NCI-H146 (cell line): ENCODE data around the gene CCDC97.
A peak's percentile ranks its signal among the peaks of the same experiment; 100 is the strongest.

ENCODE experiments used
- DNase-seq: peaks from one replicate; lab custom pipeline; 2025; lab: John Stamatoyannopoulos, UW

CCDC97 gene

GRCh38 chr19:41298348-41298964 lies 11.5 kb upstream of the CCDC97 start:
- DNase-seq: no peak

GRCh38 chr19:41299046-41299754 lies 10.8 kb upstream of the CCDC97 start:
- no peak for DNase-seq

GRCh38 chr19:41299755-41300089 lies 10.2 kb upstream of the CCDC97 start:
- DNase-seq: no peak

- no peak for DNase-seq
Observed at GRCh38 chr19:41300555-41300954, 9.4 kb upstream of the CCDC97 start.

- DNase-seq: no peak
Observed at GRCh38 chr19:41302624-41303351, 7.2 kb upstream of the CCDC97 start.

GRCh38 chr19:41303954-41304353 lies 6.0 kb upstream of the CCDC97 start:
- no peak for DNase-seq

- DNase-seq: no peak
Observed at GRCh38 chr19:41304706-41305483, 5.1 kb upstream of the CCDC97 start.

- DNase-seq: no peak
Observed at GRCh38 chr19:41305927-41306793, 3.8 kb upstream of the CCDC97 start.

GRCh38 chr19:41307090-41307875 lies 2.7 kb upstream of the CCDC97 start:
- DNase-seq: no peak

GRCh38 chr19:41307954-41308449 lies 2.0 kb upstream of the CCDC97 start:
- no peak for DNase-seq

GRCh38 chr19:41308450-41309179 lies 1.4 kb upstream of the CCDC97 start:
- DNase-seq: peak; percentile 75

- DNase-seq: no peak
Observed at GRCh38 chr19:41309180-41310032, 566 bp upstream of the CCDC97 start.

- DNase-seq: no peak
Observed at GRCh38 chr19:41311072-41311471, 1.1 kb downstream of the CCDC97 start.

- no peak for DNase-seq
Observed at GRCh38 chr19:41311613-41312012, 1.6 kb downstream of the CCDC97 start.

- no peak for DNase-seq
Observed at GRCh38 chr19:41316306-41316920, 6.4 kb downstream of the CCDC97 start.

GRCh38 chr19:41318696-41319499 lies 8.9 kb downstream of the CCDC97 start:
- DNase-seq: no peak

GRCh38 chr19:41319500-41320184 lies 9.7 kb downstream of the CCDC97 start:
- no peak for DNase-seq
